ENCODE data around the gene RAB28. TPM values are rescaled to one million over a fixed set of nuclear protein-coding genes. Genes with fewer than 3 reads are reported as not detected.

RAB28 gene
- total and polyA plus RNA-seq, 4 donors: 11.3 to 27.7 (median 15.0) TPM

DNA sequence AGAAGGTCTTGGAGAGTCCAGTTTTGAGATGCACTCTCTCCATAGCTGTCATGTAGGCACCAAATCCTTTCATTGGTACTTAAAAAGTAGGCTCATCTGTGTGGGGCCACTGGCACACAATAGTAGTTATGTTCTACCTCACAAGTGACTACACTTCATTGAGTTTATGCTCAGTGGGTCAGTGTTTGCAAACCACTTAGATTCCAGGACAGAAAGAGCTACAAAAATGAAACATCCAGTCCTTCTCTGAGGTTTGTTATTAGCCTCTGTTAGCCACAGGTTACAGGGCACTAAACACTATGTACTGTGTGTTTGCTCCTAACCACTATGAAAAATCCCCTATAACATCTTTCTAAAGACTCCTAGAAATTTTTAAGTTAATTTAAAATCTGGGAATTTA is 13.8 kb downstream of the RAB28 start:
- Histone ChIP-seq H3K4me1 (ENCODE audit: control insufficient read depth in 5 of 5, insufficient read depth in 5 of 5, low read length in 5 of 5) (peaks cover 0 to 6% (median 0%) of the 10 kb centered on the region in 5 donors), H3K27ac (ENCODE audit: low read depth in 1 of 2, low read length in 1 of 2) (no peak overlapping the region), H3K9ac (ENCODE audit: insufficient read depth in 1 of 2, low read length in 2 of 2) (no peak overlapping the region), H3K36me3 (ENCODE audit: control insufficient read depth in 4 of 4, insufficient read depth in 4 of 4, low read length in 4 of 4) (peaks cover 0 to 4% (median 1%) of the 10 kb centered on the region in 4 donors), H3K4me3 (no peak overlapping the region), H3K9me3 (ENCODE audit: control insufficient read depth in 4 of 4, insufficient read depth in 3 of 4, low read length in 3 of 4) (peaks cover 0 to 2% (median 0%) of the 10 kb centered on the region in 4 donors), H3K27me3 (ENCODE audit: control insufficient read depth in 3 of 3, insufficient read depth in 3 of 3, low read length in 2 of 3) (no peaks in the 10 kb centered on the region)
- no peak for ATAC-seq (ENCODE audit: insufficient read depth, low FRiP score)
- no peak for DNase-seq
- no peak for TF ChIP-seq CTCF (IDR thresholded peaks at IDR 0.05; ENCODE audit: control extremely low read depth, extremely low read depth)

GRCh38 chr4:13464973-13465372 is 19.2 kb downstream of the RAB28 start:
- no peak overlapping the region for H3K4me3 ChIP-seq
- no peak for ATAC-seq (ENCODE audit: insufficient read depth, low FRiP score)
- no peak for TF ChIP-seq CTCF (IDR thresholded peaks at IDR 0.05; ENCODE audit: control extremely low read depth, extremely low read depth)
- H3K27ac ChIP-seq (ENCODE audit: low read depth in 1 of 2, low read length in 1 of 2): no peak overlapping the region
- no peak overlapping the region for H3K9ac ChIP-seq (ENCODE audit: insufficient read depth in 1 of 2, low read length in 2 of 2)
- H3K36me3 ChIP-seq (ENCODE audit: control insufficient read depth in 4 of 4, insufficient read depth in 4 of 4, low read length in 4 of 4): peaks cover 0 to 4% (median 2%) of the 10 kb centered on the region in 4 donors
- no peaks in the 10 kb centered on the region for H3K27me3 ChIP-seq (ENCODE audit: control insufficient read depth in 3 of 3, insufficient read depth in 3 of 3, low read length in 2 of 3)
- peaks cover 0 to 14% (median 2%) of the 10 kb centered on the region in 5 donors for H3K4me1 ChIP-seq (ENCODE audit: control insufficient read depth in 5 of 5, insufficient read depth in 5 of 5, low read length in 5 of 5)
- 92 to 99% methylated on average over 3 of the region's 3 CpGs for WGBS, 2 donors
- H3K9me3 ChIP-seq (ENCODE audit: control insufficient read depth in 4 of 4, insufficient read depth in 3 of 4, low read length in 3 of 4): peaks cover 0 to 2% (median 0%) of the 10 kb centered on the region in 4 donors
- no peak for DNase-seq

- no peak for TF ChIP-seq CTCF (IDR thresholded peaks at IDR 0.05; ENCODE audit: control extremely low read depth, extremely low read depth)
- Histone ChIP-seq H3K4me1 (ENCODE audit: control insufficient read depth in 5 of 5, insufficient read depth in 5 of 5, low read length in 5 of 5) (peaks cover 0 to 14% (median 2%) of the 10 kb centered on the region in 5 donors), H3K27ac (ENCODE audit: low read depth in 1 of 2, low read length in 1 of 2) (no peak overlapping the region), H3K36me3 (ENCODE audit: control insufficient read depth in 4 of 4, insufficient read depth in 4 of 4, low read length in 4 of 4) (peaks cover 0 to 4% (median 2%) of the 10 kb centered on the region in 4 donors), H3K27me3 (ENCODE audit: control insufficient read depth in 3 of 3, insufficient read depth in 3 of 3, low read length in 2 of 3) (no peaks in the 10 kb centered on the region), H3K9me3 (ENCODE audit: control insufficient read depth in 4 of 4, insufficient read depth in 3 of 4, low read length in 3 of 4) (peaks cover 0 to 2% (median 0%) of the 10 kb centered on the region in 4 donors), H3K9ac (ENCODE audit: insufficient read depth in 1 of 2, low read length in 2 of 2) (no peak overlapping the region), H3K4me3 (no peak overlapping the region)
- DNase-seq: no peak
- no peak for ATAC-seq (ENCODE audit: insufficient read depth, low FRiP score)
Observed at GRCh38 chr4:13464543-13464942, 19.6 kb downstream of the RAB28 start.

All from lung (tissue), 12 donors.